HepG2 (cell line): ENCODE measurements around the gene TMEM271. TPM values are rescaled to one million over a fixed set of nuclear protein-coding genes. Genes with fewer than 3 reads are reported as not detected.
"Not testable (repeated sequence)": the region's sequence is repeated elsewhere in the genome, so short reads cannot be mapped to it uniquely, and the experiment has no call there.

Experiments
- ATAC-seq: fragments of 200-7000 bp; cut with Tn5 transposase; 3 replicates; pipeline ENCODE4 v1.9.1; 2020; ENCODE audit warnings: mild to moderate bottlenecking, moderate library complexity
- BruUV-seq: library from RNA; stranded (reverse); fragments of 400-500 nt; replicated peaks from 2 replicates; lab custom pipeline; 2021; lab: Mats Ljungman, UMichigan
- CTCF ChIA-PET: fragments of 300-600 bp; formaldehyde crosslinking; extraction: SDS; loops from one replicate; lab custom pipeline; 2021; ENCODE audit warnings: low total read pairs, inconsistent platforms, low intra/inter-chr PET ratio; lab: Yijun Ruan, JAX
- POLR2A ChIA-PET: fragments of 350-600 bp; sonication (Branson Sonifier 250); formaldehyde crosslinking; loops from one replicate; lab custom pipeline; 2020; ENCODE audit warnings: antibody characterized with exemption, inconsistent platforms; lab: Yijun Ruan, JAX
- DNase-seq: peaks from one replicate; pipeline ENCODE4 v3.0.0-alpha.2; 2015; ENCODE audit warnings: low spot score
- FAIRE-seq: peaks from 3 replicates; lab custom pipeline; 2011; peaks lifted over from hg19 to GRCh38; lab: Jason Lieb, UNC
- H2AFZ ChIP-seq: one replicate; pipeline ENCODE4 v1.6.1; 2011; ENCODE audit warnings: low read length, inconsistent platforms
- H3K27ac ChIP-seq: fragments of 300-600 bp; 3 replicates; pipeline ENCODE4 v1.8.0; 2011; ENCODE audit warnings: mixed run types, mild to moderate bottlenecking, mixed read lengths, low read length, inconsistent platforms; ENCODE audit not compliant: insufficient read depth; ENCODE audit errors: extremely low read length
- H3K27me3 ChIP-seq, 2 experiments: fragments of 200-600 bp in 1 of 2; 2 replicates in 1 of 2; 3 replicates in 1 of 2; pipeline versions ENCODE4 v1.6.0 to v1.8.0; 2011; ENCODE audit warnings: low read length in 2 of 2, mild to moderate bottlenecking in 2 of 2, moderate library complexity in 2 of 2, inconsistent platforms in 1 of 2; ENCODE audit not compliant: insufficient read depth in 2 of 2, control insufficient read depth in 1 of 2
- H3K36me3 ChIP-seq, 2 experiments: fragments of 200-600 bp in 1 of 2; replicated peaks in 1 of 2; 2 replicates in 1 of 2; 3 replicates in 1 of 2; pipeline versions ENCODE4 v1.5.1 to v1.8.0; 2011; ENCODE audit warnings: low read length in 2 of 2, inconsistent platforms in 1 of 2; ENCODE audit not compliant: insufficient read depth in 2 of 2, control insufficient read depth in 1 of 2
- H3K4me1 ChIP-seq: 2 replicates; pipeline ENCODE4 v1.5.1; 2012; ENCODE audit warnings: low read length, inconsistent platforms; ENCODE audit not compliant: insufficient read depth
- H3K4me2 ChIP-seq: 2 replicates; pipeline ENCODE4 v1.6.0; 2011; ENCODE audit warnings: low read depth, low read length, inconsistent platforms
- H3K4me3 ChIP-seq, 3 experiments: fragments of 200-600 bp in 1 of 3; sonication (generic), shearing (Covaris generic) in 1 of 3; replicated peaks in 1 of 3; 2 replicates each; pipeline ENCODE4 v1.5.1; 2011 to 2016; ENCODE audit warnings: low read length in 3 of 3, inconsistent platforms in 2 of 3, low read depth in 2 of 3, mild to moderate bottlenecking in 2 of 3, control low read depth in 1 of 3, mixed read lengths in 1 of 3; ENCODE audit not compliant: insufficient read depth in 1 of 3
- H3K79me2 ChIP-seq: one replicate; pipeline ENCODE4 v1.6.1; 2011; ENCODE audit warnings: low read length, inconsistent platforms; ENCODE audit not compliant: insufficient read depth
- H3K9ac ChIP-seq: 2 replicates; pipeline ENCODE4 v1.6.0; 2011; ENCODE audit warnings: mild to moderate bottlenecking, low read depth, low read length, inconsistent platforms; ENCODE audit not compliant: insufficient read depth
- H3K9me3 ChIP-seq: 2 replicates; pipeline ENCODE4 v1.5.1; 2012; ENCODE audit warnings: mild to moderate bottlenecking, low read length
- H4K20me1 ChIP-seq: 2 replicates; pipeline ENCODE4 v1.6.0; 2011; ENCODE audit warnings: inconsistent platforms, mild to moderate bottlenecking, low read length, moderate library complexity; ENCODE audit not compliant: insufficient read depth
- CREB1 ChIP-seq, 2 experiments: fragments of 450-650 bp in 1 of 2; IDR thresholded peaks; 2 replicates each; pipeline ENCODE4 v1.6.1; 2016 to 2017; ENCODE audit warnings: control low read depth in 1 of 2, mild to moderate bottlenecking in 1 of 2, missing compliant biosample characterization in 1 of 2, missing genetic modification characterization in 1 of 2
- MED13 ChIP-seq: sonication (generic); formaldehyde crosslinking; IDR thresholded peaks from 2 replicates; pipeline ENCODE4 v1.5.0; 2020; ENCODE audit warnings: missing genetic modification reagents
- WGBS: methylation state at CpG from one replicate; pipeline ENCODE4 v1.1.6; 2017; ENCODE audit warnings: low lambda C conversion rate; 5-methylcytosine and 5-hydroxymethylcytosine counted together
- in situ Hi-C: cut with HindIII; loops from 2 replicates; pipeline ENCODE4 v1.10.0; 2017; ENCODE audit warnings: low pct_unique_long_range_greater_than_20kb; ENCODE audit not compliant: extremely low pct_ligation_motif_present
- intact Hi-C: fragments of 100-400 bp; cut with micrococcal nuclease; formaldehyde crosslinking; loops from one replicate; pipeline ENCODE4 v1.10.0; 2022; ENCODE audit not compliant: unreplicated experiment
- polyA plus RNA-seq, 8 experiments: library from polyadenylated mRNA; depleted of rRNA in 3 of 8; stranded (reverse) in 7 of 8; unstranded in 1 of 8; fragments of >200 nt; fragmentation: Illumina TruSeq in 4 of 8; extraction: Trizol in 4 of 8; gene quantifications; 2 replicates each; pipeline versions ENCODE4 v1.2.1 to v1.2.3, GENCODE V29; 2011 to 2016; ENCODE audit warnings: low read depth in 4 of 8, missing spikeins in 1 of 8, mixed read lengths in 1 of 8; ENCODE audit not compliant: insufficient read depth in 1 of 8
- total RNA-seq, 5 experiments: library from RNA; depleted of rRNA; stranded (reverse); fragments of >200 nt; fragmentation: Illumina TruSeq; extraction: Trizol; gene quantifications; 2 replicates each; pipeline ENCODE4 v1.2.3, GENCODE V29; 2016; ENCODE audit warnings: low read depth in 1 of 5

TMEM271 gene
- total and polyA plus RNA-seq, 2 of the 13 experiments (the other 11 are each of a cell fraction or from before 2014, with no cell fraction given), result not detected

GRCh38 chr4:552019-552418, 24.1 kb downstream of the TMEM271 start:
- Histone ChIP-seq H3K27me3 (peaks cover 10 to 22% of the 10 kb centered on the region in 2 experiments; a peak in 4 of 5 replicates), H2AFZ (no peak overlapping the region), H3K9ac (no peak overlapping the region), H3K27ac (no peak overlapping the region), H3K4me1 (no peaks in the 10 kb centered on the region), H3K79me2 (no peaks in the 10 kb centered on the region), H4K20me1 (no peaks in the 10 kb centered on the region), H3K9me3 (no peaks in the 10 kb centered on the region)
- FAIRE-seq (no peak), DNase-seq (no peak)
- ChIA-PET CTCF (no interaction called here), POLR2A (no interaction called here)
- intact Hi-C loops, result no loop called here
- TF ChIP-seq MED13 (CRISPR knock-in tag), result no peak
- TF ChIP-seq CREB1 (IDR thresholded peaks at IDR 0.05), result peak; percentile 90
- no peak for TF ChIP-seq CREB1 (CRISPR knock-in tag; IDR thresholded peaks at IDR 0.05)
- TF ChIP-seq, all 625 proteins: peak for 1
- Histone ChIP-seq H3K36me3 (no peaks in the 10 kb centered on the region), H3K4me3 (no peak overlapping the region), H3K4me2 (no peak overlapping the region)
- ATAC-seq, result no peak
- 15% methylated on average over 5 of the region's 5 CpGs for WGBS
- no TSS peak for BruUV-seq
- in situ Hi-C loops, result no loop called here

GRCh38 chr4:550268-550667, 25.8 kb downstream of the TMEM271 start:
- H3K4me3 ChIP-seq, result not testable (repeated sequence)

More at GRCh38 chr4:550268-550667, 25.8 kb downstream of the TMEM271 start:
- H4K20me1 ChIP-seq, FAIRE-seq, BruUV-seq, H3K4me1 ChIP-seq, H3K9ac ChIP-seq, CTCF ChIA-PET, H3K9me3 ChIP-seq, in situ Hi-C loops, DNase-seq, H3K36me3 ChIP-seq, H2AFZ ChIP-seq, H3K4me2 ChIP-seq, intact Hi-C loops, H3K27ac ChIP-seq, H3K79me2 ChIP-seq, ATAC-seq, POLR2A ChIA-PET: not testable (repeated sequence)
- WGBS, result 86% methylated on average over 25 of the region's 27 CpGs
- peaks cover 2 to 12% of the 10 kb centered on the region in 2 experiments; a peak in 3 of 5 replicates for H3K27me3 ChIP-seq
